ENCODE measurements around the gene RPL23.
A peak's percentile ranks its signal among the peaks of the same experiment; 100 is the strongest.

DNA sequence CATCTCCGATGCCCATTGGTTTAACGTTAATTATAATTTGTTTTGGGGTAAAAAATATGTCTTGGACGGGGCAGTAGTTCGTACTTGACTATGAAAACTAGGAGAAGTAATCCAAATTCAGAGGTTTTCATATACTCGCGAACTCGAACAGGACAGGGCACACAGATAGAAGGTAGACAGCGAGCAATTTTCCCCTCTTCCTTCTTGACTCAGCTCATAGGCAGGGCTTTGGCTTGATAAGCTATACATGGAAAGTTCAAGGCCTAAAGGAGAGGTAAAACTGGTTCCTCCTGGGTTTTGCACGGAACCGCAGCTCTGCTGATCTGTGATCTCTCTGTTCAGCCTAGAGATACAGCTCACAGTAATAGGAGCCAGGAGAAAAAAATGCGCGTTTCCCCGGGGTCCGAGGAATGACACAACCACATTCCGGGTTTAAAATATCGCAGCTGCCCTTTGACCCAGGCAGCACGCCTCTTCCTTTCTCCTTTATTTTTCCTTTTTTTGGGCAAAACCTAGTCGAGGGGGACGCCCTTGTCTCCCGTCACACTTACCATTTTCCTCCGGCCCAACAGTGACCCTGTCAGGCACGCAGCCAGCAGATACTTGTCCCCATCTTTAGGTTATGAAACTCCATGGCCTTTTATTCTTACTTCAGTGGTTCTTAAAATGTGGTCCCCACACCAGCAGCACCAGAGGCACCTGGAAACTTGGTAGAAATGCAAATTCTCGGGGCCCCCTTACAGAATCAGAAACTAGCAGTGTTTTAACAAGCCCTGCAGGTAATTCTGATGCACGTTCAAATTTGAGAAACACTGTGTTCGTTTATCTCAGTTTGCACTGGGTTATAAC, 14.7 kb upstream of the RPL23 start:
- no peak for TF ChIP-seq NRF1 (conservative IDR thresholded peaks at IDR 0.05 in 1 of 2, IDR thresholded peaks at IDR 0.05 in 1 of 2)
- TF ChIP-seq MTA2 (IDR thresholded peaks at IDR 0.05; ENCODE audit: low read depth) = no peak
- no peak for TF ChIP-seq EZH2 (IDR thresholded peaks at IDR 0.05; ENCODE audit: borderline replicate concordance, low read depth, low read length)
- TF ChIP-seq ZNF274 (IDR thresholded peaks at IDR 0.05; ENCODE audit: borderline replicate concordance, low read depth, low read length) = no peak
- TF ChIP-seq, protein P1, sequence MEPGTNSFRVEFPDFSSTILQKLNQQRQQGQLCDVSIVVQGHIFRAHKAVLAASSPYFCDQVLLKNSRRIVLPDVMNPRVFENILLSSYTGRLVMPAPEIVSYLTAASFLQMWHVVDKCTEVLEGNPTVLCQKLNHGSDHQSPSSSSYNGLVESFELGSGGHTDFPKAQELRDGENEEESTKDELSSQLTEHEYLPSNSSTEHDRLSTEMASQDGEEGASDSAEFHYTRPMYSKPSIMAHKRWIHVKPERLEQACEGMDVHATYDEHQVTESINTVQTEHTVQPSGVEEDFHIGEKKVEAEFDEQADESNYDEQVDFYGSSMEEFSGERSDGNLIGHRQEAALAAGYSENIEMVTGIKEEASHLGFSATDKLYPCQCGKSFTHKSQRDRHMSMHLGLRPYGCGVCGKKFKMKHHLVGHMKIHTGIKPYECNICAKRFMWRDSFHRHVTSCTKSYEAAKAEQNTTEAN (CRISPR knock-in tag; IDR thresholded peaks at IDR 0.05) = no peak
- no peak for TF ChIP-seq VEZF1 (CRISPR knock-in tag; IDR thresholded peaks at IDR 0.05)
- no peak for TF ChIP-seq KAT7 (CRISPR knock-in tag; IDR thresholded peaks at IDR 0.05; ENCODE audit: borderline replicate concordance)
- 0 out of 2 replicates have a peak, but pooled peaks have one; percentile 19 for TF ChIP-seq CEBPB (tag; IDR thresholded peaks at IDR 0.05)
